H1 (cell line): ENCODE results near the gene IL13. TPM values are rescaled to one million over a fixed set of nuclear protein-coding genes. Genes with fewer than 3 reads are reported as not detected.

Experiments
- CTCF ChIA-PET: fragments of 300-600 bp; sonication (Branson Sonifier 250); formaldehyde crosslinking; loops from one replicate; lab custom pipeline; 2021; ENCODE audit not compliant: partially characterized antibody; lab: Charles Lee
- POLR2A ChIA-PET: fragments of 300-600 bp; sonication (Branson Sonifier 250); formaldehyde crosslinking; loops from one replicate; lab custom pipeline; 2021; ENCODE audit warnings: inconsistent platforms; ENCODE audit not compliant: partially characterized antibody; lab: Charles Lee
- DNase-seq, 2 experiments: peaks; one replicate each; pipeline versions ENCODE4 v3.0.0 to v3.0.0-alpha.2; 2010 to 2022; ENCODE audit warnings: low spot score in 2 of 2, low read depth in 1 of 2, mixed read lengths in 1 of 2
- FAIRE-seq: peaks from 2 replicates; lab custom pipeline; 2011; peaks lifted over from hg19 to GRCh38; lab: Jason Lieb, UNC
- H2AFZ ChIP-seq: 2 replicates; pipeline ENCODE4 v1.8.1; 2012; ENCODE audit warnings: low read length, inconsistent platforms
- H2AK5ac ChIP-seq: 2 replicates; pipeline ENCODE4 v1.6.1; 2013; ENCODE audit warnings: low read depth, low read length
- H2BK120ac ChIP-seq: replicated peaks from 2 replicates; pipeline ENCODE3; 2013; ENCODE audit warnings: low read depth, low read length, inconsistent platforms
- H2BK12ac ChIP-seq: 2 replicates; pipeline ENCODE4 v1.6.1; 2013; ENCODE audit warnings: low read depth, low read length
- H2BK15ac ChIP-seq: 2 replicates; pipeline ENCODE4 v1.6.1; 2013; ENCODE audit warnings: low read length
- H2BK20ac ChIP-seq: 2 replicates; pipeline ENCODE4 v1.6.1; 2013; ENCODE audit warnings: low read length
- H2BK5ac ChIP-seq: 2 replicates; pipeline ENCODE4 v1.6.1; 2013; ENCODE audit warnings: low read depth, low read length
- H3K14ac ChIP-seq: 2 replicates; pipeline ENCODE4 v1.6.1; 2013; ENCODE audit warnings: inconsistent platforms; ENCODE audit not compliant: insufficient read length
- H3K18ac ChIP-seq: 2 replicates; pipeline ENCODE4 v1.6.1; 2013; ENCODE audit warnings: low read length; ENCODE audit errors: extremely low read depth
- H3K23ac ChIP-seq: 2 replicates; pipeline ENCODE4 v1.6.1; 2013; ENCODE audit warnings: inconsistent platforms; ENCODE audit not compliant: insufficient read length
- H3K23me2 ChIP-seq: 2 replicates; pipeline ENCODE4 v1.6.1; 2013; ENCODE audit warnings: low read depth, low read length
- H3K27ac ChIP-seq: 2 replicates; pipeline ENCODE4 v1.6.1; 2011; ENCODE audit warnings: low read depth, low read length, inconsistent platforms
- H3K27me3 ChIP-seq, 4 experiments: replicated peaks in 1 of 4; 1 replicate in 1 of 4; 2 replicates in 3 of 4; pipeline versions ENCODE4 v1.6.1 to v1.8.1; 2011 to 2013; ENCODE audit warnings: low read length in 3 of 4, mild to moderate bottlenecking in 3 of 4, inconsistent platforms in 2 of 4, mixed read lengths in 2 of 4, moderate library complexity in 1 of 4; ENCODE audit not compliant: control insufficient read depth in 3 of 4, insufficient read depth in 3 of 4; ENCODE audit errors: extremely low read depth in 1 of 4
- H3K36me3 ChIP-seq, 4 experiments: 2 replicates each; pipeline versions ENCODE4 v1.6.1 to v1.8.1; 2011 to 2013; ENCODE audit warnings: mild to moderate bottlenecking in 4 of 4, low read length in 3 of 4, moderate library complexity in 2 of 4, control low read depth in 1 of 4, inconsistent platforms in 1 of 4; ENCODE audit not compliant: insufficient read depth in 4 of 4, control insufficient read depth in 2 of 4
- H3K4ac ChIP-seq: replicated peaks from 2 replicates; pipeline ENCODE3; 2013; ENCODE audit warnings: low read length, low read depth, mixed read lengths, inconsistent platforms; ENCODE audit not compliant: insufficient read length
- H3K4me1 ChIP-seq, 4 experiments: replicated peaks in 1 of 4; 1 replicate in 1 of 4; 2 replicates in 3 of 4; pipeline versions ENCODE4 v1.6.1 to v1.8.1; 2011 to 2013; ENCODE audit warnings: low read length in 3 of 4, inconsistent platforms in 2 of 4, mixed read lengths in 1 of 4; ENCODE audit not compliant: insufficient read depth in 4 of 4, control insufficient read depth in 3 of 4
- H3K4me2 ChIP-seq, 2 experiments: 2 replicates each; pipeline versions ENCODE4 v1.6.1 to v1.8.1; 2011 to 2013; ENCODE audit warnings: low read depth in 2 of 2, low read length in 2 of 2, control low read depth in 1 of 2, inconsistent platforms in 1 of 2, mild to moderate bottlenecking in 1 of 2; ENCODE audit not compliant: insufficient read depth in 1 of 2
- H3K4me3 ChIP-seq, 4 experiments: fragments of 200-600, 300-600 bp in 1 of 4; sonication (generic), shearing (Covaris generic), sonication (Bioruptor Twin) in 1 of 4; 2 replicates each; pipeline versions ENCODE4 v1.5.1 to v1.8.1; 2011 to 2016; ENCODE audit warnings: low read length in 4 of 4, low read depth in 3 of 4, control low read depth in 2 of 4, inconsistent platforms in 2 of 4, mild to moderate bottlenecking in 2 of 4, mixed read lengths in 1 of 4, moderate library complexity in 1 of 4; ENCODE audit not compliant: insufficient read depth in 2 of 4; ENCODE audit errors: extremely low read depth in 1 of 4
- H3K56ac ChIP-seq: replicated peaks from 2 replicates; pipeline ENCODE3; 2013; ENCODE audit warnings: low read depth, mild to moderate bottlenecking, mixed read lengths, low read length, inconsistent platforms; ENCODE audit not compliant: insufficient read length
- H3K79me1 ChIP-seq: 2 replicates; pipeline ENCODE4 v1.6.1; 2013; ENCODE audit warnings: low read depth, low read length, control low read depth
- H3K79me2 ChIP-seq, 2 experiments: 2 replicates each; pipeline versions ENCODE4 v1.6.1 to v1.8.1; 2012 to 2013; ENCODE audit warnings: low read length in 2 of 2, mild to moderate bottlenecking in 2 of 2, inconsistent platforms in 1 of 2; ENCODE audit not compliant: insufficient read depth in 2 of 2, control insufficient read depth in 1 of 2
- H3K9ac ChIP-seq, 4 experiments: replicated peaks in 1 of 4; 1 replicate in 1 of 4; 2 replicates in 3 of 4; pipeline versions ENCODE4 v1.6.1 to v1.8.1; 2011 to 2013; ENCODE audit warnings: low read depth in 3 of 4, low read length in 3 of 4, control low read depth in 2 of 4, mild to moderate bottlenecking in 2 of 4, moderate library complexity in 2 of 4, inconsistent platforms in 1 of 4; ENCODE audit errors: extremely low read depth in 1 of 4
- H3K9me3 ChIP-seq, 2 experiments: 2 replicates each; pipeline versions ENCODE4 v1.6.1 to v1.8.1; 2012 to 2013; ENCODE audit warnings: mild to moderate bottlenecking in 2 of 2, moderate library complexity in 2 of 2, control low read depth in 1 of 2, inconsistent platforms in 1 of 2, low read depth in 1 of 2, low read length in 1 of 2, mixed read lengths in 1 of 2; ENCODE audit not compliant: insufficient read depth in 2 of 2
- H4K20me1 ChIP-seq, 2 experiments: replicated peaks in 1 of 2; 2 replicates each; pipeline versions ENCODE3 to v1.8.1; 2011 to 2013; ENCODE audit warnings: inconsistent platforms in 2 of 2, low read length in 2 of 2, mild to moderate bottlenecking in 1 of 2; ENCODE audit not compliant: insufficient read depth in 2 of 2, control insufficient read depth in 1 of 2
- H4K5ac ChIP-seq: 2 replicates; pipeline ENCODE4 v1.6.1; 2013; ENCODE audit warnings: low read length, low read depth, mixed read lengths, inconsistent platforms; ENCODE audit not compliant: insufficient read length
- H4K8ac ChIP-seq: 2 replicates; pipeline ENCODE4 v1.8.0; 2013; ENCODE audit warnings: mild to moderate bottlenecking, moderate library complexity, low read length, inconsistent platforms; ENCODE audit not compliant: insufficient read depth; ENCODE audit errors: extremely low read depth
- H4K91ac ChIP-seq: replicated peaks from 2 replicates; pipeline ENCODE3; 2013; ENCODE audit warnings: low read length, mixed read lengths, inconsistent platforms; ENCODE audit not compliant: insufficient read length
- ASH2L ChIP-seq: fragments of 200-600, 300-600 bp; sonication (generic); IDR thresholded peaks from one replicate; pipeline ENCODE4 v1.7.1; 2017; ENCODE audit warnings: low read length
- ATF3 ChIP-seq: IDR thresholded peaks from 2 replicates; pipeline ENCODE4 v1.6.1; 2011; ENCODE audit warnings: low read depth, mild to moderate bottlenecking, low read length; ENCODE audit not compliant: insufficient read depth
- CEBPB ChIP-seq: IDR thresholded peaks from 2 replicates; pipeline ENCODE4 v1.6.1; 2012; ENCODE audit warnings: low read depth, low read length
- CHD2 ChIP-seq: IDR thresholded peaks from 2 replicates; pipeline ENCODE4 v1.6.1; 2012; ENCODE audit warnings: low read length, improper control_type of control experiment
- EP300 ChIP-seq, 2 experiments: IDR thresholded peaks; 1 replicate in 1 of 2; 2 replicates in 1 of 2; pipeline ENCODE4 v1.6.1; 2011 to 2012; ENCODE audit warnings: low read depth in 2 of 2, low read length in 2 of 2, mild to moderate bottlenecking in 2 of 2, borderline replicate concordance in 1 of 2, inconsistent platforms in 1 of 2, moderate library complexity in 1 of 2
- GTF2F1 ChIP-seq: IDR thresholded peaks from 2 replicates; pipeline ENCODE4 v1.6.1; 2012; ENCODE audit warnings: low read depth, low read length, improper control_type of control experiment, borderline replicate concordance
- JUN ChIP-seq: IDR thresholded peaks from 2 replicates; pipeline ENCODE4 v1.6.1; 2011; ENCODE audit warnings: low read depth, mild to moderate bottlenecking, improper control_type of control experiment, low read length
- KDM4A ChIP-seq: IDR thresholded peaks from one replicate; pipeline ENCODE4 v1.7.1; 2012; ENCODE audit warnings: low read depth, mild to moderate bottlenecking, moderate library complexity, low read length, inconsistent platforms; ENCODE audit not compliant: severe bottlenecking
- KDM5A ChIP-seq: fragments of 200-600 bp; IDR thresholded peaks from 2 replicates; pipeline ENCODE4 v1.7.1; 2012; ENCODE audit warnings: mild to moderate bottlenecking, low read length, inconsistent platforms, mixed read lengths
- MAX ChIP-seq: IDR thresholded peaks from 2 replicates; pipeline ENCODE4 v1.6.1; 2012; ENCODE audit warnings: inconsistent platforms
- POLR2AphosphoS5 ChIP-seq: IDR thresholded peaks from 2 replicates; pipeline ENCODE4 v1.6.1; 2011; ENCODE audit warnings: low read depth, low read length
- RFX5 ChIP-seq: IDR thresholded peaks from 2 replicates; pipeline ENCODE4 v1.6.1; 2011; ENCODE audit warnings: low read depth, low read length, improper control_type of control experiment, borderline replicate concordance
- SP1 ChIP-seq: IDR thresholded peaks from 2 replicates; pipeline ENCODE4 v1.6.1; 2011; ENCODE audit warnings: low read depth, low read length
- YY1 ChIP-seq: IDR thresholded peaks from 2 replicates; pipeline ENCODE4 v1.6.1; 2011; ENCODE audit warnings: low read depth, mild to moderate bottlenecking, low read length
- WGBS, 2 experiments: shearing (Covaris generic) in 1 of 2; methylation state at CpG; one replicate each; pipeline versions ENCODE4 v1.1.6 to v1.1.7; 2013 to 2015; ENCODE audit warnings: low lambda C conversion rate in 2 of 2, mixed read lengths in 2 of 2, inconsistent platforms in 1 of 2, low coverage in 1 of 2, missing lambda C conversion rate in 1 of 2; ENCODE audit not compliant: insufficient replicate concordance in 2 of 2, insufficient coverage in 1 of 2, insufficient read length in 1 of 2; ENCODE audit errors: extremely low coverage in 1 of 2, missing lambda C conversion rate in 1 of 2; 5-methylcytosine and 5-hydroxymethylcytosine counted together
- polyA plus RNA-seq, 7 experiments: library from polyadenylated mRNA; depleted of rRNA in 3 of 7; stranded (reverse) in 5 of 7; unstranded in 2 of 7; fragments of >200 nt in 5 of 7; fragments of 200-250 nt in 2 of 7; gene quantifications; 1 replicate in 5 of 7; 2 replicates in 1 of 7; 4 replicates in 1 of 7; pipeline versions ENCODE4 v1.2.1 to v1.2.3, GENCODE V29; 2011 to 2013; ENCODE audit warnings: missing spikeins in 2 of 7, mixed read lengths in 2 of 7
- total RNA-seq: library from RNA; stranded (reverse); fragmentation: NEBNext Ultra II Directional; extraction: Animal tissue kit (Norgen Biotek cat#: 25700); gene quantifications from 2 replicates; pipeline ENCODE4 v1.2.1, GENCODE V29; 2021

IL13 gene
- total and polyA plus RNA-seq, 2 of the 8 experiments (the other 6 are each of a cell fraction or from before 2014, with no cell fraction given): not detected

GRCh38 chr5:132671000-132671399, 13.0 kb downstream of the IL13 start:
- Histone ChIP-seq H4K91ac (no peak overlapping the region), H3K23ac (no peak overlapping the region), H3K4me1 (no peaks in the 10 kb centered on the region), H3K79me2 (no peaks in the 10 kb centered on the region), H2BK5ac (no peak overlapping the region), H3K27me3 (no peaks in the 10 kb centered on the region), H3K4me2 (no peak overlapping the region), H3K56ac (no peak overlapping the region), H3K36me3 (no peaks in the 10 kb centered on the region), H3K4ac (no peak overlapping the region), H3K9ac (no peak overlapping the region), H3K14ac (no peak overlapping the region), H2AFZ (no peak overlapping the region), H3K27ac (no peak overlapping the region), H3K18ac (no peak overlapping the region), H2AK5ac (no peak overlapping the region), H2BK20ac (no peak overlapping the region), H4K5ac (no peak overlapping the region), H2BK15ac (no peak overlapping the region), H4K8ac (no peak overlapping the region), H3K4me3 (no peak overlapping the region), H2BK12ac (no peak overlapping the region), H3K79me1 (no peaks in the 10 kb centered on the region), H3K9me3 (0 out of 4 replicates have a peak, but pooled peaks cover 0 to 3% of the 10 kb centered on the region in 2 experiments), H4K20me1 (no peaks in the 10 kb centered on the region), H2BK120ac (no peak overlapping the region), H3K23me2 (no peaks in the 10 kb centered on the region)
- ChIA-PET POLR2A (interaction anchor here (1.4 kb wide), 1 partner anchor 9 kb away, joined by 4 read pairs; no protein-coding TSS in a partner anchor), CTCF (interaction anchor here (1.1 to 1.9 kb wide), 3 partner anchors 8 to 13 kb away, joined by 4 to 9 read pairs (median 5); partner anchors contain the start of gene IL13)
- FAIRE-seq: no peak
- no peak for DNase-seq
- 91% methylated on average over 3 of the region's 3 CpGs; no CpG with 5 or more reads in 1 of the 2 experiments for WGBS, 2 experiments
- TF ChIP-seq EP300 (IDR thresholded peaks at IDR 0.05; ENCODE audit: borderline replicate concordance in 1 of 2, low read depth in 2 of 2, low read length in 2 of 2): no peak
- no peak for TF ChIP-seq RFX5
- TF ChIP-seq ATF3: no peak
- TF ChIP-seq MAX: no peak
- no peak for TF ChIP-seq YY1
- no peak for TF ChIP-seq CHD2
- TF ChIP-seq SP1: no peak
- TF ChIP-seq ASH2L: no peak
- TF ChIP-seq KDM4A: no peak
- no peak for TF ChIP-seq JUN
- no peak for TF ChIP-seq CEBPB
- TF ChIP-seq KDM5A: no peak
- no peak for TF ChIP-seq GTF2F1
- TF ChIP-seq POLR2AphosphoS5: no peak
